ELF-1 (cell line): ENCODE measurements around the gene CCDC77.

Source experiments
- DNase-seq: peaks from one replicate; pipeline ENCODE4 v3.0.0-alpha.2; 2016; ENCODE audit warnings: low read depth, low spot score

The CCDC77 gene

DNA sequence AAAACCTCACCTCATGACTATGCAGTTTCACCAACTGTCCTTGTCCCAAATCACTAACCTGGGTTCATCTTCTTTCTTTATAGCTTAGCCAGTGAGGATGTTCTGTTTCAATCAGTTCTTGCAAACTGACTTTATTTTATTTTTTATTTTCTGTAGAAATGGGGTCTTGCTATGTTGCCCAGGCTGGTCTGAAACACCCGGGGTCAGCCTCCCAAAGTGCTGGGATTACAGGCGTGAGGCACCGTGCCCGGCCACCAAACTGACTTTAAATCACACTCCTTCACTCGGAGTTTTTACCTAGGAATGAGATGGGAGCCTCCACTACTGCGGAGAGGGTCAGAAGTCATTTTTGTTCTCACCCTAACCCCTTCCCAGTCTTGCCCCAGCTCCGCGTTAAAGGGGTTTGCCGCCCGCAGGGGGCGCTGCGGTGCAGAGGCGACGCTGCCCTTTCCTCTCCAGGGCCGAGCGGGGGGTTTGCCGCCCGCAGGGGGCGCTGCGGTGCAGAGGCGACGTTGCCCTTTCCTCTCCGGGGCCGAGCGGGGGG lies 51.3 kb downstream of the CCDC77 start:
- no peak for DNase-seq

DNA sequence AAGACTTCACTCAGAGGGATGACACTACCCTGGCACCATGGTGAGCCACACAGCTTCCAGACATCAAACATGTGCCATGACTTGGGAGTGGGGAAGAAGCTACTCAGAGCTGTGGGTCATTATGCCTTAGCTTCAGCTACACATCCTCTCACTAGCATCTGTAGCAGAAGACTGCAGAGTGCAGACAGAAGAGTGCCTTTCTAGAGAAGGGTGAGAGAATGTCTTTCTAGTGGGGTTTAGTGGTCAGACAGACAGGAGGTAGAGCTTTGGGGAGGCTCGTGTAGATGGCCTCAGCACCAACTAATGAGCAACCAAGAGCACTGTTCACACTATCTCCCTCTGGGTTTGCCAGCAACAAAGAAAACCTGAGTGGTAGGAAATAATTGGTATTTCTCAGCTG lies 53.4 kb downstream of the CCDC77 start:
- DNase-seq: no peak

DNA sequence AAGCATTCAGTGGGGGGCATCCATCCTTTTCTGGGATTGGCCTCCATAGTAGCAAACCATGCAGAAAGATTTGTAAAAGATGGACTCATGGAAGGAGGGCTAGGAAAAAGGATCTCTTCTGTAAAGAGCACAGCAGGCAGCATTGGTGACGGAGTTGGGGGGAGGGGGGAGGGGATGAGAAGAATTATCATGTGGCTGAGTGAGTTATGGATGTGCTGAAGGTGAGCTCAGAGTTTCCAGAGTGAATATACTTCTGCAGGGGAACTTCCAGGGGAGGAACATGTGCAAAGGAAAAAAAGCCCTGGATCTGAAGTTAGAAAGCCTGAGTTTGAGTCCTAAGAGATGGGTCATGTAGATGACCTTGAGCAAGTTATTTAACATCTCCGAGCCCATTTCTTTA lies 54.4 kb downstream of the CCDC77 start:
- DNase-seq: no peak

DNA sequence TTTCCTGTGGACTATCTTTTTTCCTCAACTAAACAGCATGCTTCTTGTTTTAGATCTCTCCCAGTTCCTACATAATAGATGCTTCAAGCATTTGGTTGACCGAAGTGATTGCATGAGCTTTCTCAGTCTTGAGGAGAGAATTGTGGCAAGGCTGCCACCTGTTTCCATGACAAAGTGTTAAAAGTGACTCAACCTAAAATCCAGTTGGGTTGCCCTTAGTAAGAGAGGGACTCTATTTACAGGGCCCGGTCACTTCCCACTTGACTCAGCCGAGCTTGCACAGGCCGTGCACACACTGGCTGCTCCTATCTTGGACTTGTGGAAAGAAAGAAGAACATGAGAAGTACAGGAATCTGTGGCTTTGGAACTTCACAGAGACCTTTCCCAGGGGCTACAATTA lies 56.2 kb downstream of the CCDC77 start:
- no peak for DNase-seq

DNA sequence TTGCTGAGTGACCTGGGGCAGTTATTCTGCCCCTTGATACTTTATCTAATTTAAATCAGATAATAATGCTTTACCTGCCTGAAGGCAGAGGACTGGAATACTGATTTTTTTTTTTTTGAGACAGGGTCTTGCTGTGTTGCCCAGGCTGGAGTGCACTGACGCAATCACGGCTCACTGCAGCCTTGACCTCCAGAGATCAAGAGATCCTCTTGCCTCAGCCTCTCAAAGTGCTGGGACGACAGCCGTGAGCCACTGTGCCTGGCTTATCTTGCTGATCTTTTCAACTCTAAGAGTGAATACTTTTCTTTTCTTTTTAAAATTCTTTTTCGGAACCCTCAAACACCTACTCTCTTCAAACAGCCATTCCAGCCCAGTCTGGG lies 57.6 kb downstream of the CCDC77 start:
- no peak for DNase-seq

DNA sequence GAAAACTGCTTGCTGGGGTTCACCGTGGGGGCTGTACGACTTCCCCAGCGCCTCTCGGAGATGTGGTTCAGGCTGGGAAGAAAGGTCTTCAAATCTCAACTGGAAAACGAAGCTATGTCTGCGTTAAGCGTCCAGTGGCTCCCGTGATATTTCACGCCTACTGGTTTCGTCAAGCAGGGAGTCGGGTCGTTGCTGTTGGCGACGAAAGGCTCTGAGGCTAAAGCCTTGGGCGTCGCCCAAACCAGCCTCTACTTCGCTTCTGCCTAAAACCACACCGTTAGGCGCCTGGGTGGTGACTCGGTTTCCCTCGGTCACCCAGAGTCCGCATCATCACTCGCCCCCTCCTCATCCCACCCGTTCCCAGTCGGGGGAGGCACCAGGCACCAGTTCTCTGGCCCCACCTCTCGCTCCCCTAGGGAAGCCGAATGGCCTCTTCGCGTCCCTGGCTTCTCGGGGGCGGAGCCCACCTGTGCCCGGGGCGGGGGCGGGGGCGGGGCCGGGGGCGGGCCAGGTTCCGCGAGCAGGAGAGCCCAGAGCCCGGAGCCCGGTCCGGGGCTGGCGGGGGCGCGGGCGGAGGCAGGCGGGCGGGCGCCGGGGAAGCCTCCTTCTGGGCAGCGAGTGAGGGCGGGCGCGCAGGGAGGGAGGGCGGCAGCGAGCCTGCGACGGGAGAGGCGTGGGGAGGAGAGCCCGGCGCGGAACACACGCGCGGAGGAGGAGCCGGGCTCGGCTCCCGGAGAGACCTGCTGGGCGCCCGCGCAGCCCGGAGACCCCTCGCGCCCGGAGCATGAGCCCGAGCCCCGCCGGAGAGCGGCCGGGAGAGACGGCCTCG lies 58.2 kb downstream of the CCDC77 start, which contains the start of gene B4GALNT3:
Gene B4GALNT3 (plus strand): TSS at position 510 of the 829 bp plus-strand sequence. CDS start 438 bp downstream, outside the sequence.
- DNase-seq: peak; percentile 70

DNA sequence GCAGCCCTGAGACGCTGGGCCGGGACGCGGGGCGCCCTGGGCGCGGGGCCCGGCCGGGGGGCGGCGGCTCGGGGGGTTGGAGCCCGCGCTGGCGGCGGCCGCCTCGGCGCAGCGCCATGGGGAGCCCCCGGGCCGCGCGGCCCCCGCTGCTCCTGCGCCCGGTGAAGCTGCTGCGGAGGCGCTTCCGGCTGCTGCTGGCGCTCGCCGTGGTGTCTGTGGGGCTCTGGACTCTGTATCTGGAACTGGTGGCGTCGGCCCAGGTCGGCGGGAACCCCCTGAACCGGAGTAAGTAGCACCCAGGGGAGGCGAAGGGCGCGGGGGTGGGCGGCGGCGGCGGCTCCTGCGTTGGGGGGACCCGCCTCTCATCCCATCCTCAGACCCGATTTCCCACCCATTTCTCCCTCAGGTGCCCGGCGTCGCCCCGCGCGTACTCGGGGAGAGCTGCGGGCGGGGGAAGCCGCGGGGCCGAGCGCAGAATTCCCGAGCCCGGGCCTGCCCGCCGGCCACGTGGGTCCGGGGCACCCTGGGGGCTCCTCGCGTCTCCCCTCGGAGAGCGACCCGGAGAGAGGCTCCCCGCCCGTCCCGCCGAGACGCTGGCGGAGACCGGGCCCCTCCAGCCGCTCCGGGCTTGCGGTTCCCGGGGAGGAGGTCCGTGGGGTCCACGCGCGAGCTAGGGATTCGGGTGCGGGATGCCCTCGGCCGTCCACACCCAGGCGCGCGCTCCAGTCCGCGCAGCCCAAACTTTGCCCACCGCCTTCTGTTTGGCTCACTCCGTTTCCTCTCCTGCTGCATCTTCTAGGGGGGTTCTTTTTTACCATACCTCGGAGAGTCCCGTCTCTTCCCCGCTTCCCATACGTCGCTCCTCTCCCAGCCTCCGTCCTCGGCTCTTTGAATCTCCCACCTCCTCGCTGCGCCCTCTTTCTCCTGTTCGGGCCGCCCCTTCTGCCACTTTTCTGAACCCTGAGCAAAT lies 59.1 kb downstream of the CCDC77 start:
- DNase-seq: no peak

DNA sequence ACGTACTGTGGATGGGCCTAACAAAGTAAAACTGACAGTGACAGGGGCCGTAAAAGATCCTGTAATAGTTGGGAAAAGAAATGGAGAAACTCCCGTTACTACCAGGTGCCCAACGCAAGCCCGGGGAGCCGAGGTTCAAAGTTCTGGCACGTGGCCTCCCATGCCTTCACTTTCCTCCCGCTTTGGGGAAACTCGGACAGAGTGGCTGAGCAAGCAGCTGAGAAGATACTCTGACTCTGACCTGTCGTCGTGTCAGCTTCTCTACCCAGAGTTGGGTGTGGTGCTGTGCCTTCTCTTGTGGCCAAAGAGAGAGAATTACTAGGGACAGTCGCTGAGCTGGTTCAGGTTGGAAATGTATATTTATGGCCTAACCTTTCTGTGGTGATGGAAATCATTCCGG lies 60.0 kb downstream of the CCDC77 start:
- no peak for DNase-seq

DNA sequence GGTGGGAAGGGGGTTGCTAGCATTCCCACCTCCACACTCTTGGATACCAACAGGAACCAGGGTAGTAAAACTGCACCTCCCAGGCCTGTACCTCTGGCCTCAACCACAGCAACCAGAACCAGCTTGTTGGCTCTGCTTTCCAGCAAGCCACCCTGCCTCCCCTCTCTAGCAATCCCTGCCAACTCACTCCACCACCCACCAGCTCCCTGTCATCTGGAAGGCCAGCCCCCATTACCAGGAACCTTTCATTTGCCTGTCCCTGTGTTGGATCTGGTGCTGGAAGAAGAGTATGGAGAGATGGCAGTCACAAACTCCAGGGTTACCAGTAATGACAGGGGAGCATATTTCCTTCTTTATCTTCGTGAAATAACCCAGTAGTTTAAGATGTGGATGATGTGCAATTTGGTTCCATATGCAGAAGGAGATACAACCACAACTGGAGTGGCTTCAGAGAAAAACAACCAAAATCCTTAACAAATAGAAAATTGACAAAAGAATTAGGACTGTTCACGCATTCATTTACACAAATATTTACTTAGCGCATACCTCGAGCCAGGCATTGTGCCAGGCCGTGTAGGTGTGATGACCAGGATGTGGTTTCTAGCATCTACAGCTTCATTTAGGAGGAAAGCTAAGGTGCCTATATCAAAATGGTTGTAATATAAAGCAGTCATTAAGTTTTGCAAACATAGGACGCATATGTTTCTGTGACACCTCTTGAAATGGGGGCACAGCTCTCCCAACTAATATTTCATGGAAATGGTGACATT lies 61.7 kb downstream of the CCDC77 start:
- DNase-seq: no peak

DNA sequence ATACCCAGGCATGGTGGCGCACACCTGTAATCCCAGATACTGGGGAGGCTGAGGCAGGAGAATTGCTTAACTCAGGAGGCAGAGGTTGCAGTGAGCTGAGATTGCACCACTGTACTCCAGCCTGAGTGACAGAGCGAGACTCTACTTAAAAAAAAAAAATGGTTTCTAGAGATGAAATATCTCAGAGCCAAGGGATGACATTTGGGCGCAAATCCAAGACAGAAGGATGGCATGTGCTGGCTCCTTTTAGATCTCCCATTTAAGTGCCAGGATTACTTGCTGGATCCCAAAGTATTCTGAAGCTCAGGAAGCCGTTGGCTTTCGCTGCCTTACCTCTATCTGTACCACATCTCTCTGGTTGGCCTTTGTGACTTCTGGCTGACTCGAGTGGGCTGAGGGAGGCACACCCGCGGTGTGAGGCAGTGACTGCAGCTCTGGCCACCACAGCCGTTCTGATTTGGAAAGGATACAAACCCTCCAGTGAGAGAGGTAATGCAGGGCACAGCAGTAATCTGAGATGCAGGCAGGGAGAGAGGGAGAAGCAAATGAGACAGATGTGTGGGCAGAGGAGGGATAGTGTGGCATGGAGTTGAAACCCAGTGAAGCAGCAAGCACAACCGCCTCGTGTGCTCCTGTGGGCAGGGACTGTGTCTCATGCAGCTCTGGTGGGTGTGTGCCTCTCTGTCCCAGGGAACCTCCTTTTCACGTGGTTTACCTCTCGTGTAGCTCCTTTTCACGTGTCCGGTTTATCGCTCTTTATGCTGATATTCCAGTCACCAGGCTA lies 63.2 kb downstream of the CCDC77 start:
- DNase-seq: no peak

DNA sequence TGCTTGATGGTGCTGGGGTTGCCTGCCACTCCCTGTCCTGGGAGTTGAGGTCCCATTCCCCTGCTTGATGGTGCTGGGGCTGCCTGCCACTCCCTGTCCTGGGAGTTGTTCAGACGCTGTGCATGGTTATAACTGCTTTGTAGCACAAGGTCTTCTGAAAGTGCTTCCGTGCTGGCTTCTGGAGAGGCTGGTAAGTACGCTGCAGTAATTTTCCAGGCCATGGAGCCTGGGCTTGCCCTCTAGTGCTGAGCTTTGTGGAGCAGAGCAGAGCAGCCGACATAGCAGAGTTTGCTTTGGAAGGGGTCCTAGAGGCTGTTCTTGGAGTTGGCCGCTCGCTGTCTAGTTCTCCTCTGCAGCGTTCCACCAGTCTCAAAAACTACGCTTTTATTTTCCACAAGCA lies 64.6 kb downstream of the CCDC77 start:
- DNase-seq: no peak

DNA sequence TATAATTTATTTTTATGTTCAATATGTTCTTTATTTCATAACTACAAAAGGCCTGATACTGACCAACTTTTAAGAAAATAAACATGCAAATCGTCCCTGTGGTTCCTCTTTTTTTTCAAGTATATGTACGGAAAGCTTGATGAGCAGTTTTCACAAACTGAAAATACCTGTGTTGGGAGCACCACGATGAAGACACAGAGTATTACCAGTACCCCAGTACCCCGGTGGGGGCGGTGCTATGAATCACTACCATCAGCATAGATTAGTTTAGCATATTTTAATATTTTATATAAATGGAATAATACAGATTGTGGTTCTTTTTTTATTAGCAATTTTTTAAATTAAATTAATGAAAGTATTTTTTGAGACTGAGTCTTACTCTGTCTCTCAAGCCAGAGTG lies 65.3 kb downstream of the CCDC77 start:
- no peak for DNase-seq

DNA sequence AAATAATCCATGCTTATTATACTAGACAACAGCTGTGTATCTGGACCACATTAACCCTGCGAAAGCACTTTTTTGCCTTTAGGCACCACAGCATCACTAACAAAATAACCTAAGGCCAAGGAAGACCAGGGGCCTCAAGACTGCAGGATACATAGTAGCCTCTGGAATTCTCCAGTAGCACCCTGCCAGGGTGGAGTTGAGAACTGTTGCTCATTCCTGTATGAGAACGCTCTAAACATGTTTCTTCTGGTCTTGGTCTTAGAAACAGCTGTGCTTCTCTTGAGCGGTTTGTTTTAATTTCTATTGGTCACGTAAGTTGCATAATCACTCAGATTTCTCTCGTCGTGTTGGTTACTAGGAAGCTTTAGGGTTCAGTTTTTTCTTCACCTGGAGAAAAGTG lies 66.1 kb downstream of the CCDC77 start:
- DNase-seq: no peak

DNA sequence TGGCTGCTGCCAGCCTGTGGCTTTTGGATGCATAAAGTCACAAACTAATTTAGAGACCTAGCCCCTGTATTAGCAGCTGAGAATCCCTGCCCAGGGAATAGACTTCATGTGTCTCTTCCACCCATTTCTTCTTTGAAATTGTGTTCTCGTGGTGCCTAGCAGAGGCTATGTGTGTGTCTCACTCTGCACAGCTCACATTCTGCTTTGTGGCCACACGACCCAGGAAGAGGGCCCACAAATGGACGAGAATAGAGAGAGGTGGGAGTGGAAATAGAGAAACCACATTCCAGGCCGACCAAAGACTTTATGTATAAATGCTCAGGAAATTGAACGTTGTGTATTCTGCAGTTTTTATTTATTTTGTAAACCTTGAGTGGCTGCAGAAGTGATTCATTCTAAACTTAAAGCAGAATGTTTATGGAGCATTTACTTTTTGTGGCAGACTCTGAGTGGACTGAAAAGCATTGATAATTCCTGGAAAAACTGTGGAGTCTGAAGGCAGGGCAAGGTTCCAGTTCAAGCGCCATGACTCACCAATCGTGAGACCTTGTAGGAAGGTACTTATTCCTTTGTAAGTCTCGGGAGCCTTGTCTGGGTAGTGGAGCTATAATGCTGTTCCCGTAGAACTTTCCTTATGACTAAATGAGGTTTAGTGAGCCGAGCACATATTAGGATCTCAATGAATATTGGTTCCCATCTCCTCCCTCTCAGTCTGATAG lies 67.4 kb downstream of the CCDC77 start:
- no peak for DNase-seq

DNA sequence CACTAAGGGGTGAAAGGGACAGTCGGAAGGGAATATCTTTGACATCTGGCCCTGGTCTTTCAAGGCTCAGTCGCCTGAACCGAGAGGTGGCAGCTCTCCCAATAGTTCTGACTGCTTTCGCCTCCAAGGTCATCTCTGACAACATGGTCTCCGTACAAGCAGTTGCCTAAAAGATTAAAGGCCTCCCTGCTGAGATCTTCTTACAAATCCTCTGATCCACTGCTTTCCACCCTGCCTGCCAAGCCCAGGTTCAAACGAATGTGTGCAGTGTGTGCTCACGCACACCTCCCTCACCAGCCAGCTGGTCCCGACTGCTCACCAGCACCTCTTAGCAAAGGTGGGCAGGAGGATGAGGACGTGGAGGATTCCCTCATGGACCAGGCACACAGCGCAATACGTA lies 68.7 kb downstream of the CCDC77 start:
- DNase-seq: no peak

DNA sequence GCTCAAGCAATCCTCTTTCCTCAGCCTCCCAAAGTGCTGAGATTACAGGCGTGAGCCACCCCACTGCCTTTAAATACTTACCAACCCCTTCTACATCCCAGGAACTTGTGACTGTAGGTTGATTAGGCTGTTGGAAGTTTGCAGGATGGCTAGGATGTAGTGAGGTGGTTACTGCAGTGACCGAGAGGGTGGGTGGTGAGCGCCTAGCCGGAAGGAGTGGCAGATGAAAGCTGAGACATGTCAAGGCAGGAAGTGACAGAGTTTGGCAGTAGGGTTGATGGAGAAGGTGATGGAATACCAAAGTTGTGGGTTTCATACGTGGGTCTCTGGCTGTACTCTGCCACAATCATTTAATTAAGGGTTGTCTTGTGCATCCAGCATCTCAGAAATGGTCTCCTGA lies 71.8 kb downstream of the CCDC77 start:
- no peak for DNase-seq

DNA sequence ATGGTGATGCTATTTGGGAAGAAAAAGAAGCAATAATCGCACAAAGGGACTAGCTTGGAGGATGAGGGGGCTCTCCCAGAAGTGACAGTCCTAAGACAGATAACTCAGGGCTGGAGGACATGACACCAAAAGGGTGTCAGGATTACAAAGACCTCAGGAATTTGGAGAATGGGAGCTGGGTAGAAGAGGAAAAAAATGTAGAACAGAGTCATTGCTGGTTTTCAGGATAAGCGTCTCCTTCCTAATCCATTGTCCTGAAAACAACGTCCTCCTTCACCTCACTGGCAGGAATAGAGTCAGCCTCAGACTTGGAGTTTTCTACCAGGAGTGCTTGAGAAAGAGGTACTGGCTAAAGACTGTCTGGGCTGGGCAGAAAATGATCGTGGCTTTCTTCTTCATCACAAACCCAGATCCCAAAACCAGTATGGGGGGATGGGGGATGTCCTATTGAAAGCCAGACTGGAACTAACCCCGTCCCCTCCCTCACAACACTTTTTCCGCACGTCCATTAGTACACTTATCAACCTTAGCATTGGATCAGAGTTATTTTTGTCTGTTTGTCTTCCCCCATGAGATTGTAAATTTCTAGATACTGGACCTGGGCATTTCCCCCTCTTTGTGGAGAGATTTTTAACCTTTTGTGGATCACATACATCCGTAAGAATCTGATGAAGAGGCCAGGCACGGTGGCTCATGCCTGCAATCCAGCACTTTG lies 72.6 kb downstream of the CCDC77 start:
- DNase-seq: peak; percentile 68

DNA sequence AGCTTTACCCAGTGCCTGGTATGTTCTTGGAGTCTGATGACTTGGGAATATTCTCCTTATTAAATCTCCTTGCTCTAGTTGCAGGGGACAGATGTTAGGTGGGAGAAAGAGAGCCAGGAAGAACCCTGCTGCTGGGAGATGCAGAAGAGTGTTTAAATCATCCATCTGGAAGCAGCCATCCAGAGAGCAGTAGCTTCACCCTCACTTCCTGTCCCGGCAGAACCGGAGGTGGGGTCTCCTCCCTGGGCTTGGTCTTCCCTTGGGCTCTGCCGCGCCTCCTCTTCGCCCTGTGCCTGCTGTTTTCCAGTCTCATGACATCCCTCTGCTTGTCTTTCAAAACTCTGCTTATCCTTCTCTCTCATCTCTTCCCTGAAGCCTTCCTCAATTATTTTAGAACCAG lies 73.8 kb downstream of the CCDC77 start:
- DNase-seq: no peak

DNA sequence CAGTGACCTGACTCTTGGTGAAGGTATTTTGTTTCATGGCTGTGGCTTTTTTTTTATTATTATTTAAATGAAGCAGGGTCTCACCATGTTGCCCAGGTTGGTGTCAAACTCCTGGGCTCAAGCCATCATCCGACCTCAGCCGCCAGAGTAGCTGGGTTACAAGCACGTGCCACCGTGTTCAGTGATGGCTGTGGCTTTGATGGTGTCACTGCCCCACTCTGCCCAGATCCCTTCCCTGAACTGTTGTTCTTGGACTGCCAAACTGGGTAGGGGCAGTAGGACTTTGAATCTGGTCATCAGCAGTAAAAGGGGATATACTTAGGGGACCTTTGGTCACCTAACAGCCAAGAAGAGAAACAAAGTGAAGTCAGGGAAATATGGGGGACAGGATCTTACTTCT lies 77.7 kb downstream of the CCDC77 start:
- DNase-seq: no peak
